ENCODE measurements around the gene TIMM22. TPM values are rescaled to one million over a fixed set of nuclear protein-coding genes. Genes with fewer than 3 reads are reported as not detected.

Gene TIMM22
- polyA plus RNA-seq, 1 experiment = 14.3 TPM

DNA sequence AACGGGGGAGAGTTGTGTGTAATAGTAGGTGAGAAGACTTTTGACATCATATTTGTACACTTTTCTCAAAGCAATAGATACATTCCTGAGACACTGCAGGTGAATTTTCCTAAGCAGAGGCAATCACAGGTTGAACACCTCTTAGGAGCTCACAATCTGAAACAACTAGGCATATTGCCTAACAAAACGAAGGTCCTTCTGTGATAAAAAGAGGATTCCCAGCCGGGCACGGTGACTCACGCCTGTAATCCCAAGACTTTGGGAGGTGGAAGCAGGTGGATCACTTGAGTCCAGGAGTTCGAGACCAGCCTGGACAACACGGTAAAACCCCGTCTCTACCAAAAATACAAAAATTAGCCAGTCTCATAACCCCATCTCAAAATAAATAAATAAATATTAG is 34.8 kb upstream of the TIMM22 start:
- CTCF ChIA-PET = no interaction called here
- Histone ChIP-seq H3K27me3 (ENCODE audit: control insufficient read depth, insufficient read depth, low read length) (no peaks in the 10 kb centered on the region), H3K36me3 (ENCODE audit: control insufficient read depth, insufficient read depth, low read length) (peaks cover 4% of the 10 kb centered on the region), H3K4me3 (ENCODE audit: low read depth, low read length) (no peak overlapping the region)
- POLR2A ChIA-PET = no interaction called here
- DNase-seq (ENCODE audit: low read depth) = no peak
- TF ChIP-seq, protein P1, sequence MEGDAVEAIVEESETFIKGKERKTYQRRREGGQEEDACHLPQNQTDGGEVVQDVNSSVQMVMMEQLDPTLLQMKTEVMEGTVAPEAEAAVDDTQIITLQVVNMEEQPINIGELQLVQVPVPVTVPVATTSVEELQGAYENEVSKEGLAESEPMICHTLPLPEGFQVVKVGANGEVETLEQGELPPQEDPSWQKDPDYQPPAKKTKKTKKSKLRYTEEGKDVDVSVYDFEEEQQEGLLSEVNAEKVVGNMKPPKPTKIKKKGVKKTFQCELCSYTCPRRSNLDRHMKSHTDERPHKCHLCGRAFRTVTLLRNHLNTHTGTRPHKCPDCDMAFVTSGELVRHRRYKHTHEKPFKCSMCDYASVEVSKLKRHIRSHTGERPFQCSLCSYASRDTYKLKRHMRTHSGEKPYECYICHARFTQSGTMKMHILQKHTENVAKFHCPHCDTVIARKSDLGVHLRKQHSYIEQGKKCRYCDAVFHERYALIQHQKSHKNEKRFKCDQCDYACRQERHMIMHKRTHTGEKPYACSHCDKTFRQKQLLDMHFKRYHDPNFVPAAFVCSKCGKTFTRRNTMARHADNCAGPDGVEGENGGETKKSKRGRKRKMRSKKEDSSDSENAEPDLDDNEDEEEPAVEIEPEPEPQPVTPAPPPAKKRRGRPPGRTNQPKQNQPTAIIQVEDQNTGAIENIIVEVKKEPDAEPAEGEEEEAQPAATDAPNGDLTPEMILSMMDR (IDR thresholded peaks at IDR 0.05; ENCODE audit: insufficient read depth, low read depth, low read length) = no peak

DNA sequence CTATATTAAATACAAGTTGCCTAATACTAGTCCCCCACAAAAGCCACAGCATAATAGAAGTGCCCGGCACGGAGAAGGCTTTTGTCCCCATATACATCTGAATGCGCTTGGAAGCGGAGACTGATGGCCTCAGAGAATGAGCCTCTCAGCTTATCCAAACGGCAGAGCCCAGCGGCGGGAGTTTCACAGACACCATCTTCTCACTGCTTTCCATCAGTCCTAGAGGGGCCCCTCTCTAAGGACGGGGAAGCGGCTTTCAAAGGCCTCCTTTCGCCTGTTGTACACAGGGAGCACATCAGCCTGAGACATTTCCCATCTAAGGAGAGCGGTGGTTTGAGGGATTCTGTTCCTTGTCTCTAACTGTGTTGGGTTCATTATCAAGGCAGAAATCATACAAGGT is 34.3 kb upstream of the TIMM22 start:
- TF ChIP-seq, protein P1 (IDR thresholded peaks at IDR 0.05; ENCODE audit: insufficient read depth, low read depth, low read length) = no peak
- no peak overlapping the region for H3K4me3 ChIP-seq (ENCODE audit: low read depth, low read length)
- peaks cover 4% of the 10 kb centered on the region for H3K36me3 ChIP-seq (ENCODE audit: control insufficient read depth, insufficient read depth, low read length)
- no peaks in the 10 kb centered on the region for H3K27me3 ChIP-seq (ENCODE audit: control insufficient read depth, insufficient read depth, low read length)
- DNase-seq (ENCODE audit: low read depth) = no peak
- CTCF ChIA-PET = no interaction called here
- POLR2A ChIA-PET = no interaction called here

DNA sequence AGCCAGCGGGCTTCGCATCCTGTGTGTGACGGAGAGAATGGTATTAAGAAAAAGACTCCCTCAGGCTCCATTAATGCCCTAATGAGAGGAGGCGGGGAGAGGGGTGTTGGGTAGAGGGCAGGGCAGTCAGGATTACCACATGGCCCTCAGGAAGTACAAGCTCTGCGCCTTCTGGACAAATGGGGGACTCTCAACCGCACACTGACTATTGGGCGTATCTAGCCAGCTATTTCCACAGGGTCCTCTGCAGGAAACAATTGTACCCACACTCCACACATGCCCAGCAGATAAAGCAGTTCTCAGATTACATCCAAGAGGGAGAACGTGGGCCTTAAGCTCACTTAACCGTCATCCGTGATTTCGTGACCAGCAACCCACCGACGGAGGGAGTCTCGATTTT is 32.1 kb upstream of the TIMM22 start:
- Histone ChIP-seq H3K4me3 (ENCODE audit: low read depth, low read length) (no peak overlapping the region), H3K27me3 (ENCODE audit: control insufficient read depth, insufficient read depth, low read length) (no peaks in the 10 kb centered on the region), H3K36me3 (ENCODE audit: control insufficient read depth, insufficient read depth, low read length) (peaks cover 2% of the 10 kb centered on the region; the same call in 1 of the 2 replicates)
- no peak for DNase-seq (ENCODE audit: low read depth)
- TF ChIP-seq, protein P1 (IDR thresholded peaks at IDR 0.05; ENCODE audit: insufficient read depth, low read depth, low read length) = no peak
- POLR2A ChIA-PET = no interaction called here
- CTCF ChIA-PET = interaction anchor here (0.6 to 1.8 kb wide), 5 partner anchors 8 to 170 kb away, joined by 4 to 9 read pairs (median 5); partner anchors contain the start of gene NXN

DNA sequence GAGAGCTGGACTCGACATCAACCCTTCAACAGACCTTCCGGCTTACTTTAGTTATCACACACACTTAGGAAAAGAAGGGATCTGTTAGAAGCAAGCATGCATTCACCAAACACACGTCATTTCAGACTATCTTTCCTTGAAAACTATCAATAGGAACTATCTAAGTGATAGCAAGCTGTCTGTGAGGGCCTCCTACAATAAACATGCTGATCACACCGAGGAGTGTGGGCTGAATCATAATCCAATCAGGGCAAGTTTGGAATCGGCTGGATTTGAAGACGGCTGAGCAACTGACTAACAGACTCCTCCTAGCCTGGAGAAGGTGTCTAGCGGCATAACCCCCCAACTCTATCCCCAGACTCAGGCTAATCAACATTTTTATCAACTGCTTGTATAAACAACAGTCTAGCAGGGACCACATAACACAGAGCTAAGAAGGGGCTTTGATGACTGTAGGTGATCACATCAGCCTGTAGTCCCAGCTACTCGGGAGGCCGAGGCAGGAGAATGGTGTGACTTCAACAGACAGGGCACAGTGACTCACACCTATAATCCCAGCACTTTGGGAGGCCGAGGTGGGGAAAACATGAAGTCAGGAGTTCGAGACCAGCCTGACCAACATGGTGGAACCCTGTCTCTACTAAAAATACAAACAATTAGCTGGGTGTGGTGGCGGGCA is 31.5 kb upstream of the TIMM22 start:
- Histone ChIP-seq H3K36me3 (ENCODE audit: control insufficient read depth, insufficient read depth, low read length) (peaks cover 2% of the 10 kb centered on the region; the same call in 1 of the 2 replicates), H3K27me3 (ENCODE audit: control insufficient read depth, insufficient read depth, low read length) (no peaks in the 10 kb centered on the region), H3K4me3 (ENCODE audit: low read depth, low read length) (no peak overlapping the region)
- TF ChIP-seq, protein P1 (IDR thresholded peaks at IDR 0.05; ENCODE audit: insufficient read depth, low read depth, low read length) = no peak
- CTCF ChIA-PET = interaction anchor here (0.6 to 1.8 kb wide), 5 partner anchors 9 to 170 kb away, joined by 4 to 9 read pairs (median 5); partner anchors contain the start of gene NXN
- no peak for DNase-seq (ENCODE audit: low read depth)
- POLR2A ChIA-PET = no interaction called here

DNA sequence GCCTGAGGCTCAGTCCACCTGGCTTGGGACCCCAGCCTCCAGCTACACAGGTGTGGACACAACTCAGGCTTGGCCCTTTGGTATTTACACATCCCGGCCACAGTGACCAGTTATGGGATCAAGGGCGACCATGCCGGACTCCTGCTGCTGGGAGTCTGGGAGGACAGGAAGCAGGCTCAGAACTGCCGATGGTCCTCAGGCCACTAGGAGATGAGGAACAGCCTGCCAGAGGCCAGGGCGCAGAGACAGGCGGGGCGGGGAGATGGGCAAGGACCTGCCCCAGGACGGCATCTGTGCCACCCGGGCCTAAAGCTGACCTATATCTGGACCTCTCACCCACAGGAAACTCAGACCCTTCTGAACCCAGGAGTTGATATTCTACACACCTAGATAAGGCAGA is 29.8 kb upstream of the TIMM22 start:
- ChIA-PET CTCF (interaction anchor here (1.8 kb wide), 1 partner anchor 17 kb away, joined by 5 read pairs; no protein-coding TSS in a partner anchor), POLR2A (no interaction called here)
- Histone ChIP-seq H3K27me3 (ENCODE audit: control insufficient read depth, insufficient read depth, low read length) (no peaks in the 10 kb centered on the region), H3K4me3 (ENCODE audit: low read depth, low read length) (no peak overlapping the region), H3K36me3 (ENCODE audit: control insufficient read depth, insufficient read depth, low read length) (peaks cover 2% of the 10 kb centered on the region; the same call in 1 of the 2 replicates)
- no peak for DNase-seq (ENCODE audit: low read depth)
- TF ChIP-seq, protein P1 (IDR thresholded peaks at IDR 0.05; ENCODE audit: insufficient read depth, low read depth, low read length) = no peak

Measured in BJ (cell line).